HG02610 (cell line): ENCODE results near the gene MEIS1.

ENCODE experiments used
- ATAC-seq: cut with Tn5 transposase; IDR thresholded peaks from one replicate; pipeline ENCODE4 v1.9.1; 2021; ENCODE audit warnings: mild to moderate bottlenecking, moderate library complexity; ENCODE audit not compliant: unreplicated experiment

MEIS1 gene

GRCh38 chr2:66531567-66531966 is 96.6 kb downstream of the MEIS1 start:
- ATAC-seq, result no peak

- no peak for ATAC-seq
Observed at GRCh38 chr2:66532972-66533868, 98.3 kb downstream of the MEIS1 start.

- no peak for ATAC-seq
Observed at GRCh38 chr2:66534461-66534860, 99.5 kb downstream of the MEIS1 start.

- no peak for ATAC-seq
Observed at GRCh38 chr2:66535574-66536289, 100.8 kb downstream of the MEIS1 start.

GRCh38 chr2:66536290-66536673 is 101.4 kb downstream of the MEIS1 start:
- no peak for ATAC-seq

- ATAC-seq, result no peak
Observed at GRCh38 chr2:66536997-66537396, 102.1 kb downstream of the MEIS1 start.

GRCh38 chr2:66538291-66538690 is 103.4 kb downstream of the MEIS1 start:
- no peak for ATAC-seq

GRCh38 chr2:66539452-66539851 is 104.5 kb downstream of the MEIS1 start:
- no peak for ATAC-seq

- no peak for ATAC-seq
Observed at GRCh38 chr2:66541646-66542045, 106.7 kb downstream of the MEIS1 start.

- ATAC-seq, result no peak
Observed at GRCh38 chr2:66543257-66543767, 108.4 kb downstream of the MEIS1 start.

GRCh38 chr2:66544258-66544657 is 109.3 kb downstream of the MEIS1 start:
- ATAC-seq, result no peak

- ATAC-seq, result no peak
Observed at GRCh38 chr2:66545258-66545657, 110.3 kb downstream of the MEIS1 start.

- ATAC-seq, result no peak
Observed at GRCh38 chr2:66547118-66547517, 112.2 kb downstream of the MEIS1 start.

- no peak for ATAC-seq
Observed at GRCh38 chr2:66547887-66548286, 113.0 kb downstream of the MEIS1 start.

GRCh38 chr2:66548422-66548821 is 113.5 kb downstream of the MEIS1 start:
- no peak for ATAC-seq

- no peak for ATAC-seq
Observed at GRCh38 chr2:66550826-66551225, 115.9 kb downstream of the MEIS1 start.

GRCh38 chr2:66553370-66553769 is 118.4 kb downstream of the MEIS1 start:
- no peak for ATAC-seq

GRCh38 chr2:66555091-66555490 is 120.2 kb downstream of the MEIS1 start:
- ATAC-seq, result no peak

GRCh38 chr2:66555501-66556324 is 120.8 kb downstream of the MEIS1 start:
- no peak for ATAC-seq

GRCh38 chr2:66559672-66560071 is 124.7 kb downstream of the MEIS1 start:
- no peak for ATAC-seq

- no peak for ATAC-seq
Observed at GRCh38 chr2:66560683-66561082, 125.8 kb downstream of the MEIS1 start.
